Subcutaneous adipose tissue (tissue), 4 donors: ENCODE results near the gene MKI67. TPM values are rescaled to one million over a fixed set of nuclear protein-coding genes. Genes with fewer than 3 reads are reported as not detected.

ENCODE experiments used
- total RNA-seq, 4 donors: library from RNA; depleted of rRNA; stranded (reverse); fragments of >200 nt; gene quantifications; one replicate each; pipeline ENCODE4 v1.1.0, GENCODE V29; 2016
- TF ChIP-seq, protein P1 (sequence below): fragments of 450-650 bp; IDR thresholded peaks from one replicate; pipeline ENCODE4 v1.5.1; 2016; ENCODE audit warnings: low read depth, mild to moderate bottlenecking, control low read depth, antibody characterized with exemption, moderate library complexity

MKI67 gene
- total RNA-seq, 4 donors from 2014 or later: 0.49 to 6.5 (median 3.1) TPM

DNA sequence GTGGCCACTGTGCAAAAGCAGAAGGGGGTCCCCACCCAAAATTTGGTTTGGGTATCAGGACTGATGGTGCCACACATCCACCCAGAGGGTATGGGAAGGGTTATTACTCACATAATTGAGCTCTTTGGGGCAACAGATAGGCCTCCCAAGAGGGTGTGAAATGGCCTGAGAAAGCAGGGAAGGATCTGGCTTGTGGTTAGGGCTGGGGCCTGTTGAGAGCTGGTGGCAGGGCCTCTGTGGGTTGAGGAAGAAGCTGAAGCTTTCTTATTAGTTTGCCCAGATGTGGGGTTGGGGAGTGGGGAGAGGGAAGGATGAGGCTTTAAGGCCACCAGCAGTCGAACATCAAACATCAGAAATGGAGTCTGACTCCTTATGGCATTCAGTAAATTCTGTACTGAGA, 18.3 kb upstream of the MKI67 start:
- TF ChIP-seq, protein P1, sequence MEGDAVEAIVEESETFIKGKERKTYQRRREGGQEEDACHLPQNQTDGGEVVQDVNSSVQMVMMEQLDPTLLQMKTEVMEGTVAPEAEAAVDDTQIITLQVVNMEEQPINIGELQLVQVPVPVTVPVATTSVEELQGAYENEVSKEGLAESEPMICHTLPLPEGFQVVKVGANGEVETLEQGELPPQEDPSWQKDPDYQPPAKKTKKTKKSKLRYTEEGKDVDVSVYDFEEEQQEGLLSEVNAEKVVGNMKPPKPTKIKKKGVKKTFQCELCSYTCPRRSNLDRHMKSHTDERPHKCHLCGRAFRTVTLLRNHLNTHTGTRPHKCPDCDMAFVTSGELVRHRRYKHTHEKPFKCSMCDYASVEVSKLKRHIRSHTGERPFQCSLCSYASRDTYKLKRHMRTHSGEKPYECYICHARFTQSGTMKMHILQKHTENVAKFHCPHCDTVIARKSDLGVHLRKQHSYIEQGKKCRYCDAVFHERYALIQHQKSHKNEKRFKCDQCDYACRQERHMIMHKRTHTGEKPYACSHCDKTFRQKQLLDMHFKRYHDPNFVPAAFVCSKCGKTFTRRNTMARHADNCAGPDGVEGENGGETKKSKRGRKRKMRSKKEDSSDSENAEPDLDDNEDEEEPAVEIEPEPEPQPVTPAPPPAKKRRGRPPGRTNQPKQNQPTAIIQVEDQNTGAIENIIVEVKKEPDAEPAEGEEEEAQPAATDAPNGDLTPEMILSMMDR: no peak

DNA sequence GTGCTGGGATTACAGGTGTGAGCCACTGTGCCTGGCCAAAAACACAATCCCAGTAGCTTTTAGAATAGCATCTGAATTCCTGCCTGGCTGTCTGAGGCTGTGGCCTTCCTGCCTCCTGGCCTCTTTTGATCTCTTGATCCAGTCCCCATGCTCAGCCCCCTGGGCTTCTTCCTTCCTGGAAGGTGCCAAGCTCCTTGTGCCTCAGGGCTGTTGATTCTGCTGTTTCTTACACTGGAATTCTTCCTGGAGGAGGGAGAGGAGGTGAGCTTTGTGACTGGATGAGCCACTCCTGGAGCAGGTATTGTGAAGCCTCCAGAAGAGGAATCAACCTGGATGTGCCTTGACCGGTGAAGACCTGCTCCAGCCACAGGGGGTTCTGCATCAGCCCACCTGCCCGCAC, 17.3 kb upstream of the MKI67 start:
- TF ChIP-seq, protein P1: no peak

DNA sequence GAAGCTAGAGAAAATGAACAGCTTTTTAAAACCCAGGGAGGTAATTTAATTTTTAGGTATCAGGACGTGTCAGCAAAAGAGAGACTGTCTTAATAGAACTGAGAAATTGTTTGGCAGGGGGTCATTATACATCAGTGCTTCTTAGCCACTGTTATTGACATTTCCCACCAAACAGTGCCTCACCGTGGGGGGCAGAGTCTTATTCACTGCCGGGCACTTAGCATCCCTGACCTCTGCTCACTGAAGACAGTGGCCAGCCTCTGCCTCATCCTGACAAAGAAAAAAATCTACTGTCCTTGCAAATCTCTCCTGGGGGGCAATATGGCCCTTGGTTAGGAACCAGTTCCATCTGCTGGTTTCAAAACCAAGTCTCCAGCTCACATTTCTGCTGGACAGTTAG, 14.2 kb upstream of the MKI67 start:
- TF ChIP-seq, protein P1: no peak

DNA sequence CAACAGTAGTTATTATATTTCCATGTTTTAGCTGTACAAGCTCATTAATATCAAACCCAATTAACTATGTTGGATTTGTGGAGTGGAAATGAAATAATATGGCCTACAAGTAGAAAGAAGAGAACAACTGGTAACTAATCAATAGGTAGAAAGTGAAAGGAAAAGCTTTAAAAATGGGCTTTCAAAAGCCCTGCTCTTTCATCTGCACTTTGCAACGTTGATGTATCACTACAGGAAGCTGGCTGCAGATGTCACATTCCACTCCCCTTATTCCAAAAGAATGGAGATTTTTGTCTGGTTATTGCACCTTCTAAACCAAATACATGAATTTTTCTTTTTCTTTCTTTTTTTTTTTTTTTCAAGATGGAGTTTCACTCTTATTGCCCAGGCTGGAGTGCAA, 11.7 kb upstream of the MKI67 start:
- TF ChIP-seq, protein P1: no peak

DNA sequence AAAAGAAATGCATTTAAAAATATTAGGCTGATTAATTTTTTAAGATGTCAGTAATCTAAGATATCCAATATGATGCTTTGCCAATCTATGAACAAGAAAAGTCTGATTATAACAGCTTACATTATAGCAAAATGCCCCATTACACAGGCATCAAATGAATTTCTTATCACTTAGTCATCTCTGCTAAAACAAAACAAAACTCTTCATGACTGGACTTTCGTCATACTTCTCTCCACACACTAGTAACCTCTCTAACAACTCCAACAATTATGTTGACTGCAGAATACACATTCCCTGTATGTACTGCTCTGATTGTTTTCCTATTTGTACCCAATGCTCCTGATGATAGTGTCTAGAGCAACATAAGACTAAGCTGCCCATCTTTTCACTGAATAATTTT, 3.8 kb upstream of the MKI67 start:
- TF ChIP-seq, protein P1: no peak

DNA sequence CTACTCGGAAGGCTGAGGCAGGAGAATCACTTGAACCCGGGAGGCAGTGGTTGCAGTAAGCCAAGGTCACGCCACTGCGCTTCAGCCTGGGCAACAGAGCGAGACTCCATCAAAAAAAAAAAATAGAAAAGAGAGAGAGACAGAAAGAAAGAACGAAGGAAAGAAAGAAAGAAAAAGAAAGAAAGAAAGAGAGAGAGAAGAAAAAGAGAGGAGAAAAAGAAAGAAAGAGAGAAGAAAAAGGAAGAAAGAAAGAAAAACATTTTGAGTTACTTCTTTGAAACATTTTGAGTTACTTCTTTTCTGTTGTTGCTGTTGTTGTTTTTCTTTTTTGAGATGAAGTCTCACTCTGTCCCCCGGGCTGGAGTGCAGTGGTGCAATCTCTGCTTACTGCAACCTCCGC, 2.4 kb upstream of the MKI67 start:
- TF ChIP-seq, protein P1: no peak

DNA sequence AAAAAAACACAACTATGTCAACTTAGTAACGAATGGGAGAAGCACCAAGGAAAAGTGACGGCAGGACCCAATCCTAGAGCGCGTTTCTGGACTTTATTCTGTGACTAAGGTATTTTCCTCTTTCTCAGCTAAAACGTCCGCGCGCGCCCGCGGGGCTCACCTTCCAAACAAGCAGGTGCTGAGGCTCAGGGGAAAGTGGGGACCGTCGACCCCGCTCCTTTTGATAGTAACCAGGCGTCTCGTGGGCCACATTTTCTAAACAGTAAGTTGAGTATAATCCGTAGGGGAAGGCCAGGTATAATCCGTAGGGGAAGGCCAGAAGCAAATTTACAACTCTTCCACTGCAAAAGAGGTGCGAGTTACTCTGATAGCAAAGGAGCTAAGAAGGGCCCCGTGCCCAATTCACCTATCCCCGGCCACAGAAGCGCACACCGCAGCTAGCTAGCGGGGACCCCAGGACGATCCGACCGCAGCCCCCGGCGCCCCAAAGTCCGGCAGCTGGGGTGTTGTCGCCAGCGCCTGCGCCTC, 743 bp downstream of the MKI67 start:
- TF ChIP-seq, protein P1: no peak
